Measurements from ENCODE around the gene ARL4D. TPM values are rescaled to one million over a fixed set of nuclear protein-coding genes. Genes with fewer than 3 reads are reported as not detected.

The ARL4D gene
- total RNA-seq, 1 experiment from 2014 or later, result 11.5 TPM

GRCh38 chr17:43356999-43357398, 41.8 kb upstream of the ARL4D start:
- no TSS peak for BruUV-seq (replicated peaks)
- Histone ChIP-seq H3K4me1 (ENCODE audit: control insufficient read depth in 1 of 2, insufficient read depth in 2 of 2, low read length in 2 of 2) (no peaks in the 10 kb centered on the region), H3K4me2 (ENCODE audit: low read length) (no peak overlapping the region), H3K27ac (ENCODE audit: low read depth, low read length) (no peak overlapping the region), H4K20me1 (ENCODE audit: insufficient read depth) (no peaks in the 10 kb centered on the region), H3K27me3 (ENCODE audit: insufficient read depth, low read length) (no peaks in the 10 kb centered on the region), H3K9ac (ENCODE audit: low read length) (no peak overlapping the region), H2AFZ (ENCODE audit: low read depth, low read length, poor library complexity, severe bottlenecking) (no peak overlapping the region), H3K79me2 (ENCODE audit: insufficient read depth, low read length) (no peaks in the 10 kb centered on the region), H3K4me3 (replicated peaks in 1 of 2; ENCODE audit: low read depth in 1 of 2, low read length in 2 of 2) (no peak overlapping the region), H3K9me3 (ENCODE audit: control insufficient read depth in 1 of 2, insufficient read depth in 1 of 2, low read depth in 1 of 2, low read length in 2 of 2) (peaks cover 0 to 5% of the 10 kb centered on the region in 2 experiments; a peak in 1 of 4 replicates), H3K36me3 (ENCODE audit: control insufficient read depth in 1 of 2, insufficient read depth in 2 of 2, low read length in 2 of 2) (peaks cover 2 to 4% of the 10 kb centered on the region in 2 experiments; a peak in 1 of 4 replicates), H3K9me2 (ENCODE audit: insufficient read depth) (no peaks in the 10 kb centered on the region)
- RAD21 ChIA-PET (ENCODE audit: low non-redundant PET in 1 of 2, low total read pairs in 2 of 2, uncharacterized antibody in 2 of 2, unreplicated experiment in 2 of 2), result no interaction called here
- ATAC-seq (no peak), DNase-seq (ENCODE audit: low read depth, low spot score) (no peak)
- CTCF ChIA-PET, result no interaction called here
- no peak for TF ChIP-seq CTCF (IDR thresholded peaks at IDR 0.05 in 2 of 3, conservative IDR thresholded peaks at IDR 0.05 in 1 of 3; ENCODE audit: borderline replicate concordance in 1 of 3, insufficient read depth in 1 of 3, low read depth in 2 of 3, low read length in 2 of 3)
- no peak for TF ChIP-seq POLR2AphosphoS5 (IDR thresholded peaks at IDR 0.05; ENCODE audit: low read depth, low read length)
- TF ChIP-seq CBX3 (IDR thresholded peaks at IDR 0.05; ENCODE audit: low read depth), result no peak
- no peak for TF ChIP-seq REST (IDR thresholded peaks at IDR 0.05; ENCODE audit: low read depth)
- no peak for TF ChIP-seq EZH2 (IDR thresholded peaks at IDR 0.05)
- TF ChIP-seq FOSL1 (IDR thresholded peaks at IDR 0.05; ENCODE audit: low read depth), result no peak
- TF ChIP-seq YY1 (IDR thresholded peaks at IDR 0.05; ENCODE audit: extremely low read depth, insufficient replicate concordance, low read depth, low read length), result no peak
- TF ChIP-seq RAD21 (IDR thresholded peaks at IDR 0.05; ENCODE audit: low read depth), result no peak
- no peak for TF ChIP-seq ELF1 (IDR thresholded peaks at IDR 0.05; ENCODE audit: borderline replicate concordance, low read depth)
- POLR2A ChIA-PET, result interaction anchor here (1.7 kb wide), 1 partner anchor 11 kb away, joined by 35 read pairs; no protein-coding TSS in a partner anchor
- intact Hi-C loops (cut with micrococcal nuclease), result no loop called here

All from HCT116 (cell line).